Transverse colon (tissue), 3 donors: Measurements from ENCODE around the gene SERPINF2.

Experiments used
- CTCF ChIP-seq, 5 experiments: fragments of 200-600 bp in 3 of 5; fragments of 450-650 bp in 2 of 5; sonication (generic) in 3 of 5; IDR thresholded peaks; 1 replicate in 2 of 5; 2 replicates in 3 of 5; pipeline ENCODE4 v1.5.1; 2016 to 2017; ENCODE audit warnings: antibody characterized with exemption in 5 of 5, inconsistent platforms in 3 of 5, mild to moderate bottlenecking in 2 of 5, moderate library complexity in 1 of 5
- EP300 ChIP-seq: sonication (generic); formaldehyde crosslinking; IDR thresholded peaks from one replicate; pipeline ENCODE4 v1.6.1; 2017; ENCODE audit warnings: antibody characterized with exemption, low read depth

GRCh38 chr17:1736348-1737281, 6.1 kb upstream of the SERPINF2 start:
- no peak for TF ChIP-seq CTCF (IDR thresholded peaks at IDR 0.05)
- TF ChIP-seq EP300, result no peak
